HG03520 (cell line): Measurements from ENCODE around the gene PLEKHA5.
"Not testable (repeated sequence)": the region's sequence is repeated elsewhere in the genome, so short reads cannot be mapped to it uniquely, and the experiment has no call there.

Experiments
- ATAC-seq: cut with Tn5 transposase; IDR thresholded peaks from one replicate; pipeline ENCODE4 v1.9.1; 2021; ENCODE audit warnings: mild to moderate bottlenecking, moderate library complexity; ENCODE audit not compliant: unreplicated experiment

Gene PLEKHA5

GRCh38 chr12:19165451-19165850, 35.9 kb downstream of the PLEKHA5 start:
- ATAC-seq, result no peak

GRCh38 chr12:19166387-19166786, 36.9 kb downstream of the PLEKHA5 start:
- ATAC-seq, result no peak

DNA sequence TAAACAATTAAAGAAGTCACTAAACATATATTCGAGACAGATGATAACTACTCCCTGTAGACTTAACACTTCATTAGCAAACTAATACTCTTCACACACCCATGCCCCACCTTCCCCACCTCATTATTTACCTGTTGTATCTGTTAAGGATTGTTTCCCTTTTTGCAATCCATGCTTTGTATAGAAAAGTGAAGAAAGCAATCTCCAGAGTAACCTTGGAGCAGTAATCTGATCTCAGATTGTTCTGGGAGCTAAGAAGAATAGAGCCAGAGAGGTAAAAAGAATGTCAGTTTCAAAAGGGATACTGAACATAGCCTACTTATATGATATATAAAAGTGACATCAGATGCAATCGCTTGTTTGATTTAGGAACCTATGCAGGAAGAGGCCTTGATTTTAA, 37.4 kb downstream of the PLEKHA5 start:
- no peak for ATAC-seq

DNA sequence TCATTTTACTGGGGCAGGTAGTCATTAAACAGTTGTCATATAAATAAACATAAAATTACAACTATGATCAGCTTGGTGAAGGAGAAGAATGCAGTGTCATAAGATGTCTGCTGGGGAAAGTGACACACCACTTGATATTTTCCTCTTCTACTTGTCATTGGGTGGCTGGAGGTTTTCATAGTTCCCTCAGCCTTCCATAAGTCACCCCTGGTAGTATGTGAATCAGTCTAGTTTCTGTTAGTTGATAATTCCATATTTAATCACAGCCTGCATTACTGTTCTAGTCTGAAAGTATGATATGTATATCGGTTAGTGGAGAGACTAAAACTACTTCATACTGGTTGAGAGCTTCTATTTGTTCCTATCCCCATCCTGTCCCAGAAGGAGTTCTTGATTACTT, 38.2 kb downstream of the PLEKHA5 start:
- ATAC-seq, result no peak

- no peak for ATAC-seq
Observed at GRCh38 chr12:19168644-19169043, 39.1 kb downstream of the PLEKHA5 start.

DNA sequence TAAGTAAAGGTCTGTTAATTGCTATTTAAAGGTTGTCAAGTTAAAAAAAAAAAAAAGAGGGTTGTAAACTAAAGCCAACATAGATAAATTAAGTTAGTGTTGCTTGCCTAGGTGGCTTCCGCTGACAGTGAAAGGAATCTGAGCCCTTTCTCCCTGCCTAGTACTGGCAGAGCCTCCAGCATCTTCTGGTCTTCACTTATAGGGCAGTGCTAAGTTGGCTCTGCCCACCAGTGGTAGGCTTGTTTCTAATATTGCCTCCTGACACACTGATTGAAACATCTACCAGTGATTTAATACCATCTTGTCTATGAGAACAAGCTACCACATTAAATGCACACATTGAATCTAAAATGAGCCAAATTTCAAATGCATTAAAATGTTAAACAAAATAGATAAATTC, 39.7 kb downstream of the PLEKHA5 start:
- no peak for ATAC-seq

DNA sequence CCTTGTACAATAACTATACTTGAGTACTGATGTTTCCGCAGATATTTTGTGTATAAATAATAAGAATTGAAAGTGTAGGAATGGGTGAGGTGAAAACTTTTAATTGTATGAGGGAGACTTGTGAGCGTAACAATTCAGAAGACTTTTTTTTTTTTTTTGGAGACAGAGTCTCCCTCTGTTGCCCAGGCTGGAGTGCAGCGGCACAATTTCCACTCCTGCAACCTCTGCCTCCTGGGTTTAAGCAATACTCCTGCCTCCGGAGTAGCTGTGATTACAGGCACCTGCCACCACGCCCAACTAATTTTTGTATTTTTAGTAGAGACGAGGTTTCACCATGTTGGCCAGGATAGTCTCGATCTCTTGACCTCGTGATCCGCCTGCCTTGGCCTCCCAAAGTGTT, 40.8 kb downstream of the PLEKHA5 start:
- ATAC-seq, result not testable (repeated sequence)

DNA sequence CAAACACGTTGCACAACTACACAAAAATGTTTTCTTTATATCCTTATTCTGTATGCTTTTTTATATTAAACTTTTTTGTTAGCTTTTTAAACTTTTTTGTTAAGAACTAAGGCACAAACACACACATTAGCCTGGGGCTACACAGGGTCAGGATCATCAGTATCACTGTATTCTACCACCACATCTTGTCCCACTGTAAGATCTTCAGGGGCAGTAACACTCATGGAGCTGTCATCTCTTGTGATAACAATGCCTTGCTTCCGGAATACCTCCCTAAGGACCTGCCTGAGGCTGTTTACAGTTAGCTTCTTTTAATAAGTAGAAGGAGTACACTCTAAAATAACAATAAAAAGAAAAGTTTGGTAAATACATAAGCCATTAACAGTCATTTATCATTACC, 42.2 kb downstream of the PLEKHA5 start:
- ATAC-seq, result no peak

DNA sequence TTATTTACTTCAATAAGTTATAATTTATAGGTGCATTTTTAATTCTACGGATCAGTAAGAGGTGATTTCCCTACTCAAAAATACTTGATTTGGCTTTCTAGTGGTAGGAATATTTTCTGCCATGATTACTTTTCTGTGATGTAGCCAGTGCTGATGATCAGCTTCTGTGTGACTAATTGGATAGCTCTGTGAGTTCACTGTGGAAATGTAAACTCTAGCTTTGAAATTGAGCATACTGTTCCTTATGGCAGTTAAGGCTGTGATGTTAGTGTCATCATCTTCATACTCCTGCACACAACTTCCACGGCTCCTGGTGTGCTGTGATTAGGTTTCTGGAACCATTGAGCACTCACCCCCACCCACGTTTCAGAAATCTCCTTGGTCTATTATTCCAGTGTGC, 48.2 kb downstream of the PLEKHA5 start:
- no peak for ATAC-seq

GRCh38 chr12:19179986-19180385, 50.5 kb downstream of the PLEKHA5 start:
- no peak for ATAC-seq

GRCh38 chr12:19181666-19182426, 52.3 kb downstream of the PLEKHA5 start:
- ATAC-seq, result no peak

DNA sequence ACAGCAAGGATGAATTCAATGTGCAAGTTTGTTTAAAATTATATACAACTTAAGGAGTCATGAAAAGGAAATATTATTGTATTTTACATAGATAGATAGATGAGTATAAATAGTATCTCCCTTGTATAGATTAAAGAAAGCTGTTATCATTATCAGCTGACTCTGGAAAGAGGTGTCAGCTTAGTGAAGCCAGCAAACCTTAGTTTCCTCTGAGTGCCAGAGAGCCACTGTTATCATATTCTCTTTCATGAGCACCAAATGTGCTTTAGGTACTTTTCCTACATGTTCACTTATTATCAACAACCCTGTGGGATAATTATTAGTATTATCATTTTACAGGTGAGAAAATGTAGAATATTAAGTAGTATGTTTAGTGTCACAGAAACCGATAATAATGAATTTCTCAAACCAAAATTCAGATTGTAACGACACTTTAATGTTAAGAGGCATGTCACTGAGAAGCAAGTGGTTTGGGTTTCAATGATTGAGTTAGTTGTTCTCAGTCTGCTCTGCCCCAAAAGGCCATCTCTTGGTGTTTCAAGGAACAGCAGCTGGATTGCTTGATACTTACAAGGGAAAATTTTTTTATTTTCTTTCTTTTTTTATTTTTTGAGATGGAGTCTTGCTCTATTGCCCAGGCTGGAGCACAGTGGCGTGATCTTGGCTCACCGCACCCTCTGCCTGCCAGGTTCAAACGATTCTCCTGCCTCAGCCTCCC, 53.7 kb downstream of the PLEKHA5 start:
- no peak for ATAC-seq

DNA sequence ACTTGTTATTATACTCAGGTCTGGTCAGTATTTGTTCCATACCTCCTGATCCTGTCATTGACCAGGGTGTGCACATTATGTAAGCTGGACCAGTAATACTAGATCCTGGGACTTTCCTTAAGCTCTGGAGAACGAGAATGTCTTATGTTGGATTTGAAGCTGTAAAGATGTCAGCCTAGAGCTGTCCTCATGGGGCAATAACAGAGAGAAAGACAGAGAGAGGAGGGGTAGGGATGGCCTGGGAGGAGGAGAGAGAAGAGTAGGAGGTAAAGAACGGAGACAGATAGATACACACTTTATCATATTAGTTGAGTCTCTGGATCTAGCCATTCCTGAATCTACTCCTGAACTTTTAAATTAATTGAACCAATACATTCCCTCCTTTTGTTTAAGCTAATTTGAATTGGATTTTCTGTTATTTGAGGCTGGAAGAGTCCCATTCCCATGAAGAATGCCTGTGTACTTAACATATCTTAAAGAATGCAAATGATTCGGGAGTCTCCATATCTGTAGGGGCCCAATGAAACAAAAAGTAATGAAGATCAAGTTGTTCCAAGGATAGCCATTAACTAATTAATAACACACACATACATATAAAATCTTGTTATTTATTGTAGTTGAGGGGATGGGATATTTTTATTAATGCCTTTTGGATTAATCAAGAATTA, 55.9 kb downstream of the PLEKHA5 start:
- no peak for ATAC-seq

DNA sequence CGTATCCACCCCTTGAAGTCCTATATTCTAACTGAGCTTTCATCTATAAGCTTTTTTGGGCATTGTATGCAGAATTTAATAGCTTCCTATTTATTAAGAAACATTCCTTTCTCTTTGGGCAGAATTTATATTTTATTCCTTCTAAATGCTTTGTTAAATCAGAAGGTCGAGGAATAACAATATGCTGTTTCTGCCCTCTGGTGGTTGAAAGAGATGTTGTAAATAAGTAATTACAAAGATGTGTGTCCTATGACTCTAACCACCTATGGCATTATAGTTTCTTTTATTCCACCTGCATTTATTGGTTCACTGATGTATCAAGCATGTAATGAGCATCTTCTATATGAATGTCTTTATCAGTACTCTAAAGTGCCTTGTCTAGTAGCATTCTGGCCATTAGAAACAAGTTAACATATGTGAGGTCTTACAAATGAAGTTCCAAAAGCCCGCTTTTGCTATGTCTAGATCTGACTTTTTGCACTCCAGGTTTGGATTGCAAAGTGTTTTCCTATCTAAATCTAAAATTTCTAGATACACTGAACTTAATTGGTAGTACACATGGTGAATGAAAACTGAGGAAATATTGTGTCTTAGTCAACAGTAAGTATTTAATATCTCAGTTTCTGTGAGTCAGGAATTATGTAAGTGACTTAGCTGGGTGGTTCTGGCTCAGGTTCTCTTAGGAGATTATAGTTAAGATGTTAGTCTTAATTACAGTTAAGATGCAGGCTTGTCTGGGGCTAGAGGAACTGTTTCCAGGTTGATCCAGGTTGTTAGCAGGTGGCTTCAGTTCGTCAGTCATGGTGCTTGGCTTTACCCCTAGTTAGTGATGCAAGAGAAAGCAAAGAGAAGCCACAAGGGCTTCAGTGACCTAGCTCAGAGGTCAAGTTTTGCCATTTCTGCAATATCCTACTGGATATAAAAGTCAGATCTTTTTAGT, 57.5 kb downstream of the PLEKHA5 start:
- ATAC-seq, result no peak

DNA sequence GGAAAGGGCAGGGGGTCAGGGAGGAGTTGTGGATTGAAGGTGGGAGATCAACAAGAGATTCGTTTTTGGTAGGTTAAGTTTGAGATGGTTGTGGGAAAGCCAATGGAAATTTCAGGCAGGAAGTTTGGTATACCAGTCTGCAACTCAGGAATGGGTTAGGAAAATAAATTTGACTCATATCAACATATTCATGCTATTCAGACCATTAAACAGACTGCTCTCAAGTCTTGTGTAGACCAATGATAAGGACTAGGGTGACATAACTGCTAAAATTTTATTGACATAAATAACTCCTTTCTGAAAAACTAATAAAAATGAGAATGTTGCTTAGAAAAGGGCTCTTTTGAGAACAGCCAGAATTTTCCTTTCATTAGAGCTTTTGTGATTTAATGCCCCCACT, 60.0 kb downstream of the PLEKHA5 start:
- no peak for ATAC-seq

DNA sequence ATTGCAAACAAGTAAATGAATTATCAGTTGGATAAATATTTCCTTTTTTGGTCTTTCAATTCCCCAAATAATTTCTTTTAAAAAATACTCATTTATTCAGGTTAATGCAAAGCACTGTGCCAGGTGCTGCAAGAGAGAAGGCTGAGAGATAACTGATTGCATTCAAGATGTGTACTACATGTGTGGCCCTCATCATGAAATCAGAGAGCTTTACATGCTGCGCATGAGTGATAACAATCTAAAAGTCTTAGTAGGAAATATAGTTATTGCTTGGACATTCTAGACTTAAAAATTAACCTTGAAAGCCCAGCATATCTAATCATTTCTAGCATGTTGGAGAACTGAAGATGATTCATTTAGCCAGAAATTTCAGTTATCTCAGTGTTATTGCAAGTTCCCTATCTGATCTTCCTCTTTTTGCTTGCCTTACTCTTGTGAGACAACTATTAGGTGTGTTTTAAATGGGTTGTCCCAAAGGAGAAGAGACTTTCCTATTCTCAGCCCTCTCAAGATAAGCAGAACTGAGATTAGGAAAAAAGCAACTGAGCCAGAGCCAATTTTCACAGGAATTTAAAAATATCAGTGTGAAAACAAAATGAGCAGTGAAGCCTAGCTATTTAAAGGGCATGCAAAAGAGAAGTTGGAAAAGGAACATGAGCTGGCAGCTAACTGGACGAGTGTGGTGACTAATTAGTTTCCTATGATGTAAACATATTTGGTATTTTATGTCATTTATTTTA, 60.9 kb downstream of the PLEKHA5 start:
- ATAC-seq, result no peak

GRCh38 chr12:19191089-19191488, 61.6 kb downstream of the PLEKHA5 start:
- no peak for ATAC-seq

DNA sequence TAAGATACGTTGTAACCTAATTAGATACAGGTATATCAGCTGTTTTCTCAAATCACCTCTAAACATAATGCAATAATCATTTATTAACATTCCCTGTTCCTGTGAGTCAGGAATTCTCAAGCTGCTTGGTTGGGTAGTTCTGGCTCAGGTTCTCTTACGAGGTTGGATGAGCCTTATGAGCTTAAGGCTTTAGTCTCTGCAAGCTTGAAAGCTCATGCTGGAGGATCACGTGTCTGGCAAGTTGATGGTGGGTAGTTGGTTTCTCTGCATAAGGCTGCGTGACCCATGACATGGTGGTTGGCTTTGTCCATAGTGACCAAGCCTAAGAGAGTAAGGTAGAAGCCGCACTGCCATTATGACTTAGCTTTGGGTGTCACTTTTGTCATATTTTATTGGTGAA, 62.0 kb downstream of the PLEKHA5 start:
- ATAC-seq, result no peak

- no peak for ATAC-seq
Observed at GRCh38 chr12:19192710-19193109, 63.2 kb downstream of the PLEKHA5 start.

GRCh38 chr12:19194963-19195362, 65.4 kb downstream of the PLEKHA5 start:
- no peak for ATAC-seq
